Ishikawa (cell line): ENCODE results near the gene HDLBP.
A peak's percentile ranks its signal among the peaks of the same experiment; 100 is the strongest.

Source experiments
- CEBPB ChIP-seq: IDR thresholded peaks from 2 replicates; pipeline ENCODE4 v1.6.1; 2012
- CREB1 ChIP-seq: IDR thresholded peaks from 2 replicates; pipeline ENCODE4 v1.6.1; 2012; ENCODE audit warnings: low read depth
- EGR1 ChIP-seq: IDR thresholded peaks from 2 replicates; pipeline ENCODE4 v1.6.1; 2012
- EP300 ChIP-seq: IDR thresholded peaks from 2 replicates; pipeline ENCODE4 v1.6.1; 2012; ENCODE audit warnings: borderline replicate concordance
- FOXM1 ChIP-seq: IDR thresholded peaks from 2 replicates; pipeline ENCODE4 v1.6.1; 2012; ENCODE audit warnings: low read depth, borderline replicate concordance
- MAX ChIP-seq: IDR thresholded peaks from 2 replicates; pipeline ENCODE4 v1.6.1; 2012
- NFIC ChIP-seq: IDR thresholded peaks from 2 replicates; pipeline ENCODE4 v1.6.1; 2012
- RAD21 ChIP-seq: IDR thresholded peaks from 2 replicates; pipeline ENCODE4 v1.6.1; 2012; ENCODE audit warnings: low read depth
- REST ChIP-seq: IDR thresholded peaks from 2 replicates; pipeline ENCODE4 v1.6.1; 2012; ENCODE audit warnings: low read depth, mild to moderate bottlenecking
- TAF1 ChIP-seq: IDR thresholded peaks from 2 replicates; pipeline ENCODE4 v1.6.1; 2012; ENCODE audit warnings: low read depth, mild to moderate bottlenecking
- TCF12 ChIP-seq: IDR thresholded peaks from 2 replicates; pipeline ENCODE4 v1.6.1; 2012; ENCODE audit warnings: low read depth
- TEAD4 ChIP-seq: IDR thresholded peaks from 2 replicates; pipeline ENCODE4 v1.6.1; 2012
- USF1 ChIP-seq: IDR thresholded peaks from 2 replicates; pipeline ENCODE4 v1.6.1; 2012
- YY1 ChIP-seq: IDR thresholded peaks from 2 replicates; pipeline ENCODE4 v1.6.1; 2012; ENCODE audit warnings: low read depth
- ZBTB7A ChIP-seq: IDR thresholded peaks from 2 replicates; pipeline ENCODE4 v1.6.1; 2012; ENCODE audit warnings: low read depth

HDLBP gene

GRCh38 chr2:241279413-241279812 lies 36.1 kb downstream of the HDLBP start:
- TF ChIP-seq RAD21 (no peak), FOXM1 (no peak), CEBPB (peak; percentile 81), EP300 (no peak), ZBTB7A (no peak)

GRCh38 chr2:241275910-241276309 lies 39.6 kb downstream of the HDLBP start:
- no peak for TF ChIP-seq REST
- no peak for TF ChIP-seq TAF1
- no peak for TF ChIP-seq TEAD4
- TF ChIP-seq YY1 = no peak
- no peak for TF ChIP-seq USF1
- TF ChIP-seq TCF12 = no peak
- no peak for TF ChIP-seq RAD21
- TF ChIP-seq FOXM1 = no peak
- no peak for TF ChIP-seq EP300
- TF ChIP-seq EGR1 = no peak
- TF ChIP-seq NFIC = no peak
- no peak for TF ChIP-seq CEBPB
- TF ChIP-seq MAX = no peak
- no peak for TF ChIP-seq ZBTB7A

GRCh38 chr2:241275504-241275903 lies 40.0 kb downstream of the HDLBP start:
- no peak for TF ChIP-seq EGR1
- no peak for TF ChIP-seq ZBTB7A
- TF ChIP-seq FOXM1 = no peak

- no peak for TF ChIP-seq RAD21
- no peak for TF ChIP-seq MAX
- no peak for TF ChIP-seq TCF12
- no peak for TF ChIP-seq TEAD4
- no peak for TF ChIP-seq CEBPB
- TF ChIP-seq REST = no peak
- TF ChIP-seq EGR1 = no peak
- no peak for TF ChIP-seq CREB1
- no peak for TF ChIP-seq YY1
- TF ChIP-seq ZBTB7A = no peak
- no peak for TF ChIP-seq USF1
- no peak for TF ChIP-seq FOXM1
- no peak for TF ChIP-seq NFIC
- TF ChIP-seq TAF1 = no peak
- no peak for TF ChIP-seq EP300
Observed at GRCh38 chr2:241274127-241274526, 41.3 kb downstream of the HDLBP start.

- no peak for TF ChIP-seq EGR1
- no peak for TF ChIP-seq YY1
- no peak for TF ChIP-seq EP300
- no peak for TF ChIP-seq USF1
- TF ChIP-seq RAD21 = no peak
- no peak for TF ChIP-seq CREB1
Observed at GRCh38 chr2:241273210-241274020, 42.1 kb downstream of the HDLBP start.
